DMS79 (cell line): ENCODE results near the gene B3GAT3.
"Not testable (repeated sequence)": the region's sequence is repeated elsewhere in the genome, so short reads cannot be mapped to it uniquely, and the experiment has no call there.

Experiments used
- DNase-seq: peaks from one replicate; lab custom pipeline; 2025; lab: John Stamatoyannopoulos, UW

Gene B3GAT3

DNA sequence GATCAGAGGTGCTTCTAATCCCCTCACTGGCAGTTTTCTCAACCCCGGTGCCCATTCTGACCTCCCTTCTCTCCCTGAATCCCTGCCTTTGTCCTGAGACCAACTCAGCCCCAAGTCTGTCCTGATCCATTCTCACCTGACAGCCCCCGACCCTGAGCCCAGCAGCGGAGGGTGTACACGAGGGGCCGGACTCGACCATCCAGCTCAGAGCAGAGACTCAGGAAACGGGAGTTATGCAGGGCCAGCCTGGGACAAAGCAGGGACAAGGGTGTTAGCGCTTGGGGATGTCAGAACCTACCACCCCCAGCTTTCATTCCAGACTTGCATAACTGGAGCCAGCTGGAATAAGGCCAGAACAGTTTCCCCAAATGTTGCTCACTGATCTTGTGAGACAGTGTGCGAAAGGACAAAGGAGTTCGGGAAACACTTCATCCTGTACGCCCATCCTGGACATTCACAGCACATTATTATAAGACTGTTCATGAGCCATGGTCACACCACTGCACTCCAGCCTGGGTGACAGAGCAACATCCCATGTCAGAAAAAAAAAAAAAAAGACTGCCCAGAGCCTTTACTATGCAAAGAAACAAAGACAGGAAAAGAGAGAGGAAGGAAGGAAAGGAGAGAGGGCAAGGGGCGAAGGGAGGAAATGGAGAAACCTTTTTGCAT, 44.6 kb downstream of the B3GAT3 start:
- DNase-seq, result no peak

DNA sequence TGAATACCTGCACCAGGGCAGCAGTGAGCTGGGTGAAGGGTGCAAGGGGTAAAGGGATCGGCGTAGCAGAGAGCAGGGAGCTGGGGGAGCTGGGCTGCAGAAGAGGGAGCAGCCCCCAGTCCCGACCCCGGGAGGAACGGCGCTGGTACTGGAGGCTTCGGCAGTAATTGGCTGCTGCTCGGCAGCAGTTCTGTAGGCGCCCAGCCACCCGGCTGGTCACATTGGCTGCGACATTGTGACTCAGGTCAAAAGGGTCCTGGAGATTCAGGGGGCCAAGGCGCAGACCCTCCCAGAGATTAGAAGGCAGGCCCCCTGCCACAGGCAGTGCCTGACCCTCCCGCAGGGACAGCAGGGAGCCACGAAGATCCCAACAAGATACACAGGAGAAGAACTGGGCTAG, 45.9 kb downstream of the B3GAT3 start:
- no peak for DNase-seq

DNA sequence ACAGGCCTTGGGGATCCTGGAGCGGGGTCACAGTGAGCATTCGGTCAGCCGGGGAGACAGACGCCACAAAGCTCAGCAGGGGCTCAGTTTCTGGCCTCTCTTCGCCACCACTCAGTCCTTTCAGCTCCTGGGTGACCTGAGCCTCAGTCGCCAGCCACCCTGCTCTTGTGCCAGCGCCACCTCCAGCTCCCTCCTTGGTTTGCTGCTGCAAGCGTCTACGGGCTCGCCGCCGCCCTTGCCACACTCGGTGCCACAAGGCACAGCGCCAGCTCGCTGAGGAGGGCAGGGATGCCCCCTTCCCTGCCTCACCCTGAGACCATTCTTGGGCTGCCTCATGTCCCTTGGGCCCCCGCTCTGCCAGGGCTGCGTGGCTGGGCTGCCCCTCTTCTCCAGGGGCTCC, 46.6 kb downstream of the B3GAT3 start:
- DNase-seq, result no peak

GRCh38 chr11:62574363-62575071, 47.3 kb downstream of the B3GAT3 start:
- no peak for DNase-seq

GRCh38 chr11:62573592-62574362, 48.0 kb downstream of the B3GAT3 start, which contains the start of gene EEF1G:
EEF1G (minus strand) TSS chr11:62573891; CDS start chr11:62573842, 49 bp downstream.
- peak; percentile 99 for DNase-seq

DNA sequence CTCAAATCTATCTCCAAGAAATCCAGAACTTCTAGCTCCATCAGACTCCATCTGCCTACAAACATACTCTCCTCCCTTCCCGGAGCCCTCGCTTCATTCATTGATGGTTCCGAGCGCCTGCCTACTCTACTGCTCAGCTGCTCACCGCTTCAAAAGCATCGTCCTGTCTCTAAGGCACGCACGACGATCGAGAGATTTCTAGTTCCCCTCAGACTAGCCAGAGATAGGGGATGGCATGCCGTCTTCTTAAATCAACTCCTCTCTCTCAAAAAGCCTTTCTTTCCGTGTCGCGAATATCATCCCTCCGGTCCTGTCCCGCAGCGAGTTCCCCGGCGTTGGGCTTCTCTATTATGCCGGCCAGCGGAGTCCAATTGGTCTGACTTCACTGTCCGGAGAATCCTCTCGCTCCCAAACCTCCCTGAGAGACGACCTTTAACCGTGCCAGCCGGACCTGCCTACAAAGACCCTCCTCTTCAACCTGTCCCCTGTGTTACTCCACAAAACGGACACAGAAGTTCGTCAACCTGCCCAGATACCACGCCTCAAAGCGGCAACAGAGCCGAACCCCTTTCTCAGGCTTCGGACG, 48.7 kb downstream of the B3GAT3 start:
- DNase-seq, result no peak

GRCh38 chr11:62572431-62572830, 49.4 kb downstream of the B3GAT3 start:
- DNase-seq, result no peak

GRCh38 chr11:62571493-62571892, 50.3 kb downstream of the B3GAT3 start:
- not testable (repeated sequence) for DNase-seq

- DNase-seq, result not testable (repeated sequence)
Measured at GRCh38 chr11:62570903-62571302, 50.9 kb downstream of the B3GAT3 start.

DNA sequence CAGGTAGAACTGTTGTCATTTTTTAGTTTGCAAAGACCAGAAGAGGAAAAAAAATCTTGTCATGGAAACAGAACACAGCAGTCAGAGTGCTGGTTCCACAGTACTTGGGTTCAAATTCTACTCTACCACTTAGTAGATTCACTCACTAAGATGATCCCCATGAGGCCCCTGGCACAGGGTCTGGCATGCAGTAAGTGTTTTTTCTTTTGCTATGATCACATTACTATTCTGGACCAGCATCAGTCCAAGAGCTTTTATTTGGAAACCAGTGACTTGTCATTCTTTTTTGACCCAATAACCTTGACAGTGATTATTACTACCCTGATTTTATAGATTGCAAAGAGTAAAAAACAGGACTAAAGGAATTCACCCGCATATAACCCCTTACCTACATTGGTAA, 52.2 kb downstream of the B3GAT3 start:
- DNase-seq, result no peak

DNA sequence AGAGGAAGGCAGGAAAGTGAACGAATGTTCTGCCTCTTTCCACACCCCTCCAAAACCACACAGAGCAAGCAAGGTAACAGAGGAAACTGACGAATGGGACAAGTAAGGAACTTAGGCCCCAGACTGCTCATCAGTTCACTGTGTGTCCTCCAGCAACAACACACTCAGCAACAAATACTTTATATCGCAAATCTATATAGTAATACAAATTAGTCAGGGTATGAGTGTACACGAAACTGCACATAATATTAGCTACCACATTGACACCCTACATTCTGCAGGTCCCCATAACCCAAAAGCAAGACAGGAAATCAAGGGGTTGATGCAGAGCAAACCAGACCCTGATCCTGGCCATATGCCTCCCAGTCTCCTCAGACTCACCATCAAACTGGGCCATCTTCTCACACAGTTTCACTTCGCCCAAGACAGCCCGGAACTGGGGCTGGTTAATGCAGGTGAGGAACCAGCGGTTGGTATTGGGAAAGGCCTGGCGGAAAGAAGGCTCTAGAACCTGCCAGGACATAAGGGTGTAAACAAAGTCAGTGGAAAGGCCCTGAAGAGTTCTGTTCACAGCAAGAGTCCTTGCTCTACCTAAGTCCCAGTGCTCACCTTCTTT, 54.7 kb downstream of the B3GAT3 start:
- DNase-seq, result no peak

- no peak for DNase-seq
Measured at GRCh38 chr11:62566247-62566646, 55.5 kb downstream of the B3GAT3 start.
